ENCODE measurements around the gene PCDH7. TPM values are rescaled to one million over a fixed set of nuclear protein-coding genes. Genes with fewer than 3 reads are reported as not detected.
A peak's percentile ranks its signal among the peaks of the same experiment; 100 is the strongest.

The PCDH7 gene
- total and polyA plus RNA-seq, 2 of the 4 experiments (the other 2 are of a cell fraction): 26.5 to 44.1 TPM

GRCh38 chr4:30721185-30722091 is 1.3 kb downstream of the PCDH7 start (continued):
- TF ChIP-seq MXI1 (IDR thresholded peaks at IDR 0.05; ENCODE audit: borderline replicate concordance, low read depth, low read length) (no peak), MAFK (IDR thresholded peaks at IDR 0.05; ENCODE audit: low read depth, low read length) (no peak), BHLHE40 (IDR thresholded peaks at IDR 0.05; ENCODE audit: low read depth, low read length) (no peak), FOS (IDR thresholded peaks at IDR 0.05; ENCODE audit: low read depth, low read length) (no peak)

- POLR2A ChIA-PET (ENCODE audit: unreplicated experiment): no interaction called here
- Histone ChIP-seq H3K4me1 (ENCODE audit: control insufficient read depth, insufficient read depth, low read length) (peaks cover 2% of the 10 kb centered on the region; the same call in 1 of the 2 replicates), H4K8ac (ENCODE audit: low read depth in 2 of 2, low read length in 2 of 2) (peak overlapping the region in 1 of 2 experiments; percentile 8; a peak in 2 of 4 replicates), H2BK15ac (ENCODE audit: low read depth, low read length) (no peak overlapping the region), H3K27me3 (ENCODE audit: control insufficient read depth, insufficient read depth, low read length) (no peaks in the 10 kb centered on the region; the same call in 1 of the 2 replicates), H3K23ac (ENCODE audit: low read depth, low read length) (0 out of 2 replicates have a peak overlapping the region, but pooled peaks have one; percentile 51), H3K4me3 (ENCODE audit: insufficient read depth, low read depth, low read length) (peak overlapping the region; percentile 78), H3K56ac (ENCODE audit: extremely low read depth, insufficient read depth, low read length) (no peak overlapping the region), H3K18ac (ENCODE audit: low read depth, low read length) (no peak overlapping the region), H3K9me3 (ENCODE audit: control insufficient read depth, insufficient read depth, low read length) (no peaks in the 10 kb centered on the region), H2AK9ac (replicated peaks; ENCODE audit: low read depth, low read length, poor library complexity) (peak overlapping the region; percentile 79), H2AK5ac (ENCODE audit: low read depth, low read length) (no peak overlapping the region), H2BK120ac (ENCODE audit: low read depth, low read length) (no peak overlapping the region), H3K4me2 (ENCODE audit: low read depth, low read length) (peak overlapping the region; percentile 83), H4K5ac (ENCODE audit: low read depth, low read length) (peak overlapping the region; percentile 39; the same call in 1 of the 2 replicates), H3K79me1 (ENCODE audit: low read depth in 1 of 2, low read length in 2 of 2) (peaks cover 4 to 23% of the 10 kb centered on the region in 2 experiments), H4K91ac (ENCODE audit: insufficient read depth, low read depth, low read length) (no peak overlapping the region), H2BK5ac (ENCODE audit: low read depth, low read length, poor library complexity, severe bottlenecking) (peak overlapping the region; percentile 4), H3K9ac (ENCODE audit: low read depth, low read length) (no peak overlapping the region; the same call in 1 of the 2 replicates), H3K9me1 (ENCODE audit: insufficient read depth, low read length) (0 out of 2 replicates have a peak, but pooled peaks cover 5% of the 10 kb centered on the region), H3K36me3 (ENCODE audit: control insufficient read depth, insufficient read depth, low read length) (no peaks in the 10 kb centered on the region), H3K4ac (ENCODE audit: low read depth, low read length) (peak overlapping the region; percentile 27; the same call in 1 of the 2 replicates), H3K27ac (ENCODE audit: insufficient read depth, low read length) (no peak overlapping the region), H2AFZ (replicated peaks; ENCODE audit: low read length, poor library complexity) (peak overlapping the region; percentile 93), H3K14ac (replicated peaks; ENCODE audit: low read depth, low read length) (no peak overlapping the region), H2BK20ac (ENCODE audit: low read depth, low read length) (no peak overlapping the region), H4K20me1 (ENCODE audit: insufficient read depth, low read length) (peaks cover 13% of the 10 kb centered on the region; the same call in 1 of the 2 replicates)
- CTCF ChIA-PET: interaction anchor here (0.6 to 1.2 kb wide), 3 partner anchors 110 to 361 kb away, joined by 3 read pairs; no protein-coding TSS in a partner anchor
- no peak for DNase-seq
- no peak for ATAC-seq (ENCODE audit: low read depth)
- intact Hi-C loops (cut with micrococcal nuclease): loop anchor here (5.0 kb wide), 3 partner anchors 35 to 225 kb away; no protein-coding TSS in a partner anchor
- dilution Hi-C loops (cut with HindIII; ENCODE audit: low sequenced_read_pairs, unreplicated experiment): no loop called here
- BruUV-seq (replicated peaks): no TSS peak
- WGBS, 2 experiments (ENCODE audit: extremely low coverage in 2 of 2, insufficient read length in 1 of 2): 2% methylated on average over 9 of the region's 39 CpGs; no CpG with 5 or more reads in 1 of the 2 experiments
- no peak for TF ChIP-seq RFX5 (IDR thresholded peaks at IDR 0.05; ENCODE audit: low read depth, low read length)
- in situ Hi-C loops (cut with MboI; ENCODE audit: low sequenced_read_pairs): no loop called here
These were observed 1.9 kb downstream of the PCDH7 start for GRCh38 chr4:30722092-30722358.

Measured in IMR-90 (cell line).